DMS53 (cell line): ENCODE data around the gene CYTH2.
"Not testable (repeated sequence)": the region's sequence is repeated elsewhere in the genome, so short reads cannot be mapped to it uniquely, and the experiment has no call there.

Source experiments
- DNase-seq: peaks from one replicate; lab custom pipeline; 2025; lab: John Stamatoyannopoulos, UW

The CYTH2 gene

DNA sequence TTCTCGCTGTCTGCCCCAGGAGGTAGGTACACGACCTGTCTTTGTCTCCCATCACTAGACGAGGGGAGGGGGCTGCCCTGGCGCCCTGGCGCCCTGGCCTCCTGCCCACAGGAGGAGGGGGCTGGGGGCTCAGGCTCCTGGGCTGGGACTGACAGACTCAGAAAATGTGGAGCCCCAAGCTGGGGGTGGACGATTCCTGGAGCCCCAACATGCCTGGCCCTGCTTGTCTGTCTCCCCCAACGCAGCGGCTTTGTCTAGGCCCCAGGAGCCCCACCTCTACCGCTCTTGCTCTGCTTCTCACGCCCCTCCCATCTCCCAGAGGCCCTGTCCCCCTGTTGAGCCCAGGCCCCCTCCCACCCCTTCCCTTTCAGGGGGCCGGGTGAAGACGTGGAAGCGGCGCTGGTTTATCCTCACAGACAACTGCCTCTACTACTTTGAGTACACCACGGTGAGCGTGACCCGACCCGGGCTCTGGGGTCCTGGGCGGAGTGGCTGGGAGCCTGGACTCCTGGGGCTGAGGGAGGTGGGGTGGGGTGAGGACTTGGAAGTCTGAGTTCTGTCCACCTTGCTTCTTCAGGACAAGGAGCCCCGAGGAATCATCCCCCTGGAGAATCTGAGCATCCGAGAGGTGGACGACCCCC, 8.6 kb downstream of the CYTH2 start:
- no peak for DNase-seq

DNA sequence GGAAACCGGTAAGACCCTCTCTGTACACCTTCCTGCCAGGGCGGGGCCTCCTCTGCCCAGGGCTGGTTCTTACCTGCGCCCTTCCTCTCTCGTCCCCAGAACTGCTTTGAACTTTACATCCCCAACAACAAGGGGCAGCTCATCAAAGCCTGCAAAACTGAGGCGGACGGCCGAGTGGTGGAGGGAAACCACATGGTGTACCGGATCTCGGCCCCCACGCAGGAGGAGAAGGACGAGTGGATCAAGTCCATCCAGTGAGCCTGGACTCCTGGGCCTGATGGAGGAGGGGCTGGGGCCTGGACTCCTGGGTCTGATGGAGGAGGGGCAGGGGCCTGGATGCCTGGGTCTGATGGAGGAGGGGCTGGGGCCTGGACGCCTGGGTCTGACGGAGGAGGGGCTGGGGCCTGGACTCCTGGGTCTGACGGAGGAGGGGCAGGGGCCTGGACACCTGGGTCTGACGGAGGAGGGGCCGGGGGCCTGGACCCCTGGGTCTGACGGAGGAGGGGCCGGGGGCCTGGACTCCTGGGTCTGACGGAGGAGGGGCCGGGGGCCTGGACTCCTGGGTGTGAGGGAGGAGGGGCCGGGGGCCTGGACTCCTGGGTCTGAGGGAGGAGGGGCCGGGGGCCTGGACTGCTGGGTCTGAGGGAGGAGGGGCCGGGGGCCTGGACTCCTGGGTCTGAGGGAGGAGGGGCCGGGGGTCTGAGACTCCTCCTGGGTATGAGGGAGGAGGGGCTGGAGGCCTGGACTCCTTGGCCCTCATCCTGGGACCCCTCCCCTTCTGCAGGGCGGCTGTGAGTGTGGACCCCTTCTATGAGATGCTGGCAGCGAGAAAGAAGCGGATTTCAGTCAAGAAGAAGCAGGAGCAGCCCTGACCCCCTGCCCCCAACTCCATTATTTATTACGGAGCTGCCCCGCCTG, 9.4 kb downstream of the CYTH2 start:
- no peak for DNase-seq

GRCh38 chr19:48479686-48480085, 10.5 kb downstream of the CYTH2 start:
- DNase-seq = peak; percentile 54

- DNase-seq = peak; percentile 83
Measured at GRCh38 chr19:48480183-48480557, 11.0 kb downstream of the CYTH2 start.

- peak; percentile 84 for DNase-seq
Measured at GRCh38 chr19:48480558-48481500, 11.7 kb downstream of the CYTH2 start.

DNA sequence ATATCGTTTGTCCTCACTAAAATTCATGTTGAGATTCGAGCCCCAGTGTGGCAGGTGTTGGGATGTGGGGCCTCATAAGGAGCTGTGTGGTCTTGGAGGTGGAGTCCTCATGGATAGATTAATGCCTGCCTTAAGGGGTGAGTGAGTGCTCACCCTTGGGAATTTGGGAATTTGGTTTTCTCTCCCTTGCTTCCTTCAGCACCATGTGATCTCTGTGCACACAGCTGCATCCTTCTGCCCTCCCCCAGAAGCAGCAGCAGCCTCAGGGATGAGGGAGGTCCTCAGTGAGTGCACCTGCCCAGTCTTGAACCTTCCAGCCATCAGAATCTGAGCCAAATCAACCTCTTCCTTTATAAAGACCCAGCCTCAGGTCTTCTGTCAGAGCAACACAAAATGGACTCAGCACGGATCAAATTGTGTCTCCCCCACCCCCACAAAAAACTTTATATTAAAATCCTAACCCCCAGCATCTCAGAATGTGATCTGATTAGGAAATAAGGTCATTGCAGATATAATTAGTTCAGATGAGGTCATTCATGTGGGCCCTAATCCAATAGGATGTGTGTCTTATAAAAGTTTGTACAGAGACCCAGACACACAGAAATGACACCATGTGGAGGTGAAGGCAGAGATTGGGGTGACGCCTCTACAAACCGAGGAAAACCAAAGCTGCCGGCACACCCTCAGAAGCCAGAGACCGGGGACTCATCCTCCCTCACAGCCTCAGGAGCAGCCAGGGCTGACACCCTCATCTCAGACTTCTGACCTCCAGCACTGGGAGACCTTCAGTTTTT, 12.9 kb downstream of the CYTH2 start:
- peak; percentile 36 for DNase-seq

DNA sequence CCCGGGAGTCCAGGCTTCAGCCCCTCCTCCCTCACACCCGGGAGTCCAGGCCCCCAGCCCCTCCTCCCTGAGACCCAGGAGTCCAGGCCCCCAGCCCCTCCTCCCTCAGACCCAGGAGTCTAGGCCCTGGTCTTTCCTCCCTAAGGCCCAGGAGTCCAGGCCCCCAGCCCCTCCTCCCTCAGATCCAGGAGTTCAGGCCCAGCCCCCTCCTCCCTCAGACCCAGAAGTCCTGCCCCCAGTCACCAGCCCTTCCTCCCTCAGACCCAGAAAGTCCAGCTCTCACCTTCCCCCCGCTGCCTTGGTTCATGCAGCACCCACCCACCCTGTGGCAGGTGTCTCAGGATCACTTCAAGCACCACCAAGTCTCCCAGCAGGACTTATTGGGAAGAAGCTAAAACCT, 14.1 kb downstream of the CYTH2 start:
- DNase-seq = no peak

GRCh38 chr19:48484247-48484893, 15.2 kb downstream of the CYTH2 start:
- no peak for DNase-seq

DNA sequence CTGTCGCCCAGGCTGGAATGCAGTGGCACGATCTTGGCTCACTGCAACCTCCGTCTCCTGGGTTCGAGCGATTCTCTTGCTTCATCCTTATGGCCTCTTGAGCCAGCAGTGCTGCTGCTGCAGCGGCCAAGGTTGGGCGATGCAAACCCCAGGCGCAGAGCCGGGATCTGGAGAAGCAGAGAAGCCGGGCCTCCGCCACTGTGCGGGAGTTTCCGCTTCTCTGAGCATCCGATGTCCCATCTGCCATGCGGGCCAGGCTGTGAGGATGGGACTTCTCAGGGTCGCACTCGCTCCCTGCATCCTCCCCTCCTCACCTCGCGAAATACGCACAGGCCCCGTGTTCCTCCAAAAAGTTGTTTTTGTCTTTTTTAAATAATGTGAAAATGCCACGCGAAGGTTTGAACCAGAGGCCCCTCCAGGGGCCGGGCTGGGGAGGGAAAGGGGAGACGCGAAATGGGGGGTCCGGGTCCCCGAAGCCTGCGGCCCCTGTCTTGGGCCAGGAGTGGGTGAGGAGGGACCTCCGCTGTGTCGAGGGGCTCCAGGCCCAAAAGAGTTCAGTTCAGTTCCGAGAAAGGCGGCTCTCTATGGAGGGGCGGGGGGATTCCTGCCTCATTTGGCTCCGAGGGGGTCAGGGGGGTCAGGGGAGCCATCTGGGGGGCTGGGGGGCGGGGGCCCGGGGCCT, 15.9 kb downstream of the CYTH2 start:
- no peak for DNase-seq

DNA sequence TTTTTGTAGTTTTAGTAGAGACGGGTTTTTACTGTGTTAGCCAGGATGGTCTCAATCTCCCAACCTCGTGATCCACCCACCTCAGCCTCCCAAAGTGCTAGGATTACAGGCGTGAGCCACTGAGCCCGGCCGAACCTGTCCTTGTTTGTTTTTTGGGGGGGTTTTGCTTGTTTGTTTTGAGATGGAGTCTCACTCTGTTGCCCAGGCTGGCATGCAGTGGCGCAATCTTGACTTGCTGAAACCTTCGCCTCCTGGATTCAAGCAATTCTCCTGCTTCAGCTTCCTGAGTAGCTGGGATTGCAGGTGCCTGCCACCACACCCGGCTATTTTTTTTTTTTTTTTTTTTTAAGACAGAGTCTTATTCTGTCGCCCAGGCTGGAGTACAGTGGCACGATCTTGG, 17.5 kb downstream of the CYTH2 start:
- DNase-seq = not testable (repeated sequence)

DNA sequence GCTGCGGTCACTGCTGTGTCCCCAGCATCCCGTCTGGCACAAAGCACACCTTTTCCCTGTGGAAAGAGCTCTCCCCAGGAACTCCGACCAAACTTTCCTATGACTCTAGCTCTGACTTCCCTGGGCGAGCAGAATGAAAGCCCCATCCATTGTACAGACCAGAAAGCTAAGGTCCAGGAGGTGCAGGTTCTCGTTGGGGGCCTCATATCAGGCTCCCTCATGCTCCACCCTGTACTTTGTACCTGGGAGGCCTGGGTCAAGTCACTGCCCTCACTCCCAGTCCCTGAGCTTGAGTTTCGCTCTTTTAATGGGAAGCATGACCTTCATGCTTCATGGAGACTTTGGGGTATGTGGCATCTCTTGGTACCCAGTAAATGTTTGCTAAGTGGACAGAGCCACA, 18.4 kb downstream of the CYTH2 start:
- DNase-seq = no peak

DNA sequence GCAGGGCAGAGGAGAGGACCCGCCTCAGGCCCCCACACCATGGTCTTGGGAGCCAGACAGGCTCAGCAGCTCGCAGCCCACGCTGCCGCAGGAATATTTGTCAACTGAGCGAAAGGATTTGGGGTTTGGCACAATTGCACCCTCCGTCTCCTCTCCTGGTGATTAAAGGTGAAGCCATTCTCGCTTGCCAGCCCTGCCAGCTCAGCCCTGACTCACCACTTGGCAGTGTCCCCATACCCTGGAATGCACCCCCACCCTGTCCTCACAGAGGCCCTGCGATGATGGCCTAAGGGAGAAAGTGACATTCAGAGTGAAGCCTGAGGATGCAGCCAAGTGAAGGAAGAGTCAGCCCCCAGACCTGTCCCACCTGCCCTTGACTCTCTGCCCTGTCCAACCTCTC, 18.8 kb downstream of the CYTH2 start:
- peak; percentile 37 for DNase-seq

- DNase-seq = not testable (repeated sequence)
Measured at GRCh38 chr19:48488478-48488877, 19.3 kb downstream of the CYTH2 start.

- peak; percentile 81 for DNase-seq
Measured at GRCh38 chr19:48489608-48490216, 20.5 kb downstream of the CYTH2 start.

DNA sequence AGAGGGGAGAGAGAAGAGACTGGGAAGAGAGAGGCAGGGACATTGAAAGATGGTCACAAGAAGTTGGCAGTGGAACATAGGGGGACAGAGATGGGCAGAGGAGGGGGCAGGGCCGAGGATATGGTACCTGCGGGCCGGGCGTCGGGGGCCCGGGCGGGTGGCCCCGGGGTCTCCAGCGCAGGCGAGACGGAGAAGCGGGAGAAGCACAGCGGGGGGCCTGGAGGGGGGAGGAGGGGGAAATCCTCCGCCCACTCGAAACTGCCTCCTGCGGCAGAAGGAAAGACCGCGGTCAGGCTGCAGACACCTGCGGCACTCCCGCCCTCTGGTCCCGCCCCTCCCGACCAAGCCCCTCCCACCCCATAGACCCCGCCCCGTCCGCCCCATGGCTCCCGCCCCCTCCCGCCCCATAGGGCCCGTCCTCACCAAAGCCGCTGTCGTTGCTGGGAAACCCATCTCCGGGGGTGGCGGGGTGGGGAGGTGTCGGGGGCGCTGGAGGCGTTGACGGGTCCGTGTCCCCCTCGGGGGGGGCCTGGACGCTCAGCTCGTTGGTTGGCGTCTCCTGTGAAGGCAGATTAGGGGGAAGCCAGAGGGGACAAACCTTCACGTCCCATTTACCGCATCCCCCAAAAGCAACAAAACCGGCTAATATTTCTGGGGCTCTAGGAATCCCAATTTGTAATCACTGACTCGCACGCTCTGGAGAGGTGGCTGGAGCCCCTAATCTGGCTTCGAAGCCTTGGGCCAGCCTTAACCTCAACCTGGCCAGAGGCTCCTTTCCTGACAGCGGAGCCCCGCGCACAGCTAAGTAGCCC, 22.0 kb downstream of the CYTH2 start:
- DNase-seq = peak; percentile 58

- no peak for DNase-seq
Measured at GRCh38 chr19:48491793-48492123, 22.6 kb downstream of the CYTH2 start.

- DNase-seq = peak; percentile 99
Measured at GRCh38 chr19:48492925-48493717, 24.0 kb downstream of the CYTH2 start.

- DNase-seq = no peak
Measured at GRCh38 chr19:48493718-48494401, 24.7 kb downstream of the CYTH2 start.
